Activated CD8-positive, alpha-beta T cell treated with anti-CD3 and anti-CD28 coated beads for 36 hours (primary cell): ENCODE measurements around the gene GASK1B. TPM values are rescaled to one million over a fixed set of nuclear protein-coding genes. Genes with fewer than 3 reads are reported as not detected.

Experiments
- ATAC-seq: fragments of 200-7000 bp; cut with Tn5 transposase; one replicate; pipeline ENCODE4 v1.10.0; 2021; ENCODE audit warnings: mild to moderate bottlenecking, moderate library complexity
- CTCF ChIA-PET: fragments of 350-600 bp; sonication (Branson Sonifier 250); formaldehyde crosslinking; loops from one replicate; lab custom pipeline; 2021; ENCODE audit warnings: antibody characterized with exemption; lab: Charles Lee
- POLR2A ChIA-PET: fragments of 350-600 bp; sonication (Branson Sonifier 250); formaldehyde crosslinking; loops from one replicate; lab custom pipeline; 2021; ENCODE audit warnings: antibody characterized with exemption; lab: Charles Lee
- DNase-seq: peaks from one replicate; pipeline ENCODE4 v3.0.0-alpha.2; 2020
- H3K27ac Mint-ChIP-seq: one replicate; pipeline ENCODE4 v1.8.0; 2021; ENCODE audit warnings: mild to moderate bottlenecking, mixed read lengths
- H3K27me3 Mint-ChIP-seq: one replicate; pipeline ENCODE4 v1.8.0; 2021; ENCODE audit warnings: mixed read lengths
- H3K36me3 Mint-ChIP-seq: one replicate; pipeline ENCODE4 v1.8.0; 2021; ENCODE audit warnings: low read depth, mixed read lengths
- H3K4me1 Mint-ChIP-seq: one replicate; pipeline ENCODE4 v1.8.0; 2021; ENCODE audit warnings: low read depth, mixed read lengths
- H3K4me3 Mint-ChIP-seq: one replicate; pipeline ENCODE4 v1.8.0; 2021; ENCODE audit warnings: mild to moderate bottlenecking, moderate library complexity, mixed read lengths
- H3K9me3 Mint-ChIP-seq: one replicate; pipeline ENCODE4 v1.8.0; 2021; ENCODE audit warnings: mixed read lengths
- CTCF ChIP-seq: fragments of 200-600 bp; IDR thresholded peaks from one replicate; pipeline ENCODE4 v1.8.0; 2022; ENCODE audit warnings: antibody characterized with exemption, mild to moderate bottlenecking
- intact Hi-C: fragments of 100-400 bp; cut with micrococcal nuclease; formaldehyde crosslinking; loops from one replicate; pipeline ENCODE4 v1.10.0; 2022
- total RNA-seq, 2 experiments: library from RNA; stranded (reverse); gene quantifications; one replicate each; pipeline ENCODE4 v1.2.3, GENCODE V29; 2021

The GASK1B gene
- total RNA-seq, 2 experiments from 2014 or later = not detected

GRCh38 chr4:158186815-158187214 is 14.0 kb upstream of the GASK1B start:
- no peaks in the 10 kb centered on the region for H3K36me3 Mint-ChIP-seq
- H3K4me3 Mint-ChIP-seq = no peak overlapping the region
- peaks cover 1% of the 10 kb centered on the region for H3K27me3 Mint-ChIP-seq
- intact Hi-C loops = no loop called here
- CTCF ChIA-PET = interaction anchor here (0.7 kb wide), 1 partner anchor 23 kb away, joined by 3 read pairs; no protein-coding TSS in a partner anchor
- DNase-seq = no peak
- no peaks in the 10 kb centered on the region for H3K9me3 Mint-ChIP-seq
- ATAC-seq = no peak
- H3K4me1 Mint-ChIP-seq = no peaks in the 10 kb centered on the region
- H3K27ac Mint-ChIP-seq = no peak overlapping the region
- TF ChIP-seq CTCF = no peak
- POLR2A ChIA-PET = no interaction called here

GRCh38 chr4:158182736-158183135 is 9.9 kb upstream of the GASK1B start:
- no peak for DNase-seq
- no peak for TF ChIP-seq CTCF
- ChIA-PET CTCF (interaction anchor here (1.6 kb wide), 1 partner anchor 12 kb away, joined by 6 read pairs; no protein-coding TSS in a partner anchor), POLR2A (no interaction called here)
- no peaks in the 10 kb centered on the region for H3K36me3 Mint-ChIP-seq
- peaks cover 7% of the 10 kb centered on the region for H3K27me3 Mint-ChIP-seq
- no peak overlapping the region for H3K27ac Mint-ChIP-seq
- intact Hi-C loops = no loop called here
- H3K9me3 Mint-ChIP-seq = no peaks in the 10 kb centered on the region
- H3K4me1 Mint-ChIP-seq = no peaks in the 10 kb centered on the region
- no peak for ATAC-seq
- H3K4me3 Mint-ChIP-seq = no peak overlapping the region

- H3K27ac Mint-ChIP-seq = no peak overlapping the region
- DNase-seq (no peak), ATAC-seq (no peak)
- no peak for TF ChIP-seq CTCF
- peaks cover 7% of the 10 kb centered on the region for H3K27me3 Mint-ChIP-seq
- H3K9me3 Mint-ChIP-seq = no peaks in the 10 kb centered on the region
- no peak overlapping the region for H3K4me3 Mint-ChIP-seq
- no peaks in the 10 kb centered on the region for H3K4me1 Mint-ChIP-seq
- H3K36me3 Mint-ChIP-seq = no peaks in the 10 kb centered on the region
- POLR2A ChIA-PET = no interaction called here
- CTCF ChIA-PET = interaction anchor here (1.3 to 1.6 kb wide), 2 partner anchors 10 to 11 kb away, joined by 5 to 7 read pairs; no protein-coding TSS in a partner anchor
- intact Hi-C loops = no loop called here
These were observed 9.1 kb upstream of the GASK1B start for GRCh38 chr4:158181906-158182305.

- intact Hi-C loops = no loop called here
- TF ChIP-seq CTCF = no peak
- ChIA-PET POLR2A (no interaction called here), CTCF (no interaction called here)
- Mint-ChIP-seq H3K4me1 (no peaks in the 10 kb centered on the region), H3K4me3 (no peak overlapping the region), H3K36me3 (no peaks in the 10 kb centered on the region), H3K27ac (no peak overlapping the region), H3K9me3 (no peaks in the 10 kb centered on the region), H3K27me3 (peaks cover 12% of the 10 kb centered on the region)
- no peak for DNase-seq
- ATAC-seq = no peak
These were observed 6.6 kb upstream of the GASK1B start for GRCh38 chr4:158179465-158179864.

- POLR2A ChIA-PET = no interaction called here
- intact Hi-C loops = no loop called here
- no peak for TF ChIP-seq CTCF
- peaks cover 16% of the 10 kb centered on the region for H3K27me3 Mint-ChIP-seq
- DNase-seq = no peak
- H3K36me3 Mint-ChIP-seq = no peaks in the 10 kb centered on the region
- H3K9me3 Mint-ChIP-seq = no peaks in the 10 kb centered on the region
- H3K27ac Mint-ChIP-seq = no peak overlapping the region
- H3K4me3 Mint-ChIP-seq = no peak overlapping the region
- H3K4me1 Mint-ChIP-seq = no peaks in the 10 kb centered on the region
- CTCF ChIA-PET = no interaction called here
- no peak for ATAC-seq
These were observed 4.0 kb upstream of the GASK1B start for GRCh38 chr4:158176776-158177175.
